GM21423 (cell line): ENCODE data around the gene FNDC5.
A peak's percentile ranks its signal among the peaks of the same experiment; 100 is the strongest.

Source experiments
- ATAC-seq: cut with Tn5 transposase; IDR thresholded peaks from one replicate; pipeline ENCODE4 v1.9.1; 2021; ENCODE audit warnings: mild to moderate bottlenecking, moderate library complexity; ENCODE audit not compliant: unreplicated experiment

The FNDC5 gene

DNA sequence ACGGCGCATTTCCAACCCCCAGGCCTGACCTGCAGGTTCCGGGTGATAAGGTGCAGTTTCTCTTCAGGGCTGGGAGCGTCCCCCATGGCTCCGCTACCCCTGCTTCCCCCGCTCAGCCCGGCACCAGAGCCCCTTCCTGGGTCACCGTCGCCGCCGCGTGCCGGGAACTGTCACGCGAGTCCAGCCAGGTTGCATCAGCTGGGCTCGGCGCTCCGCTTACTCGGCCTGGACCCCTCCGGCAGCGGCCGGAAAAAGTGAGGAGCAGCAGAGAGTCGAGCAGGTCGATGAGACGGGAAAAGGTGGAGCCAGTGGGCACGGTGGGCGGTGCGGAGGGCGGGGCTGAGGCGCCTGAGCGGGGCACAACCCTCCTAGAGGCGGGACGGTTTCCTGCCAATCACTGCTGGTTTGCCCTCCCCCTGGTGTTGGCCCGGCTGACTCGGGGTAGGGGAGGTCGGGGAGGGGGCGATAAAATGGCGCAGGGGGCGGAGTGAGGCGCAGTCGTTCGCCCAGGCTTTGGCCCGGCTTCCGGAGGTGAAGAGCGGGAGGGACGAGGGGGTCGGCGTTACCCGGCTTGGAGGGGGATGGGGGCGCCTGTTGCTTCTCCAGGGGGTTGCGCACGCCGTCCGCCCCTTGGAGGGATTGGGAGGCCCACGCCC, 53.4 kb downstream of the FNDC5 start, which contains the start of the genes S100PBP and YARS1:
Gene S100PBP, plus strand, starts transcription at position 495 of the 656 bp plus-strand sequence. CDS start 8,447 bp downstream, outside the sequence.
Gene YARS1, minus strand, starts transcription at position 200 of the 656 bp plus-strand sequence. Its CDS starts 114 bp downstream, at position 86.
- peak; percentile 86 for ATAC-seq

DNA sequence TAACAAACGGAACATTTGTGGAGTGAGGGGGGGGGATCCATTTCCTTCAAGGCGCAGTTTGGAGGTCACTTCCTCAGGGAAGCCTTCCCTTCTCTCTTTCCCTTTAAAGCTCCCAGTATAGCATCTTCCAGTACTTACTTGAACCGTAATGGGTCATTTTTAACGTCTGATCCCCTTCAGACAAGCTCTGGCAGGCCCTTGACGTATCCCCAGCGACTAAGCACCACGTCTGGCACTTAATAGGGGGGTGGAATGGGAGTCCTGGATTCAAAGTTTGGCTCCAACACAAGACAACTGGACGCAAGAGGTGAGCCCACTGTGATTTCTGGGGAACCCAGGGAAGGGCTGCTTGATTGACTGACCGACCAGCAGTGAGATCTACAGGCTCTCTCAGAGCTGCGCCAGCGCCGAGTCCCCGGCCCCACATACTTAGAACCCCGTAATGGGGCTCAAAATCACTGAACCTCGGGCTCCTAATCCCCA, 54.0 kb downstream of the FNDC5 start:
- ATAC-seq: peak; percentile 3

DNA sequence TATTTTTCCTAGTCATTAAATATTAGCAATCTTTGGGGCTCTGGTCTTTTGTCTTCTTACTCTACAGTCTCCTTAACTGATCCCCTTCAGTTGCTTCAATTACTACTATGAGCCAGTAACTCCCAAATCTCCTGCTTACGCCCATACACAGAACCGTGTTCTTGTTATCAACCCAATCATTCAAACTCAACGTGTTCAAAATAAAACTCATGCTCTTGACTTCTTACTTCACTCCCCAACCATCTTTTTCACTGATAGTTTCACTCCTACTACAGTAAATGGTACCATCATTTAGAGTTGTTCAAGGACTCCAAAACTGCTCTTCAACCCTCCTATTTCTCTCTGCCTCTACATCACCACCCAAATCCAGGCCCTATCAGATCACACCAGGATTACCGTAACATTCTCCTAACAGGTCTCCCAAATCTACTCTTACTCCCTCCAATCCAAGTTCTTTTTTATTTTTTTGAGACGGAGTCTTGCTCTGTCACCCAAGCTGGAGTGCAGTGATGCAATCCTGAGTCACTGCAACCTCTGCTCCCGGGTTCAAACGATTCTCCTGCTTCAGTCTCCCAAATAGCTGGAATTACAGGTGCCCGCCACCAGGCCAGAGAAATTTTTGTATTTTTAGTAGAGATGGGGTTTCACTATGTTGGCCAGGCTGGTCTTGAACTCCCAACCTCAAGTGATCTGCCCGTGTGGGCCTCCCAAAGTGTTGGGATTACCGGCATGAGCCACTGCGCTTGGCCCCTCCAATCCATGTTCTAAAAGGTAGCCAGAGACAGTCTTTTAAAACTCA, 56.6 kb downstream of the FNDC5 start:
- no peak for ATAC-seq
